ENCODE data around the gene SLC18B1.

The SLC18B1 gene

GRCh38 chr6:132797951-132798868, at the start of gene SLC18B1:
TSS of gene SLC18B1 (minus strand) at chr6:132798637. CDS start at chr6:132798456, 181 bp downstream.
- peak; percentile 88 for DNase-seq

- no peak for DNase-seq
Measured at GRCh38 chr6:132843316-132844035, 45.0 kb upstream of the SLC18B1 start.

- no peak for DNase-seq
Measured at GRCh38 chr6:132841966-132842365, 43.5 kb upstream of the SLC18B1 start.

GRCh38 chr6:132832891-132833290, 34.5 kb upstream of the SLC18B1 start:
- no peak for DNase-seq

- peak; percentile 57 for DNase-seq
Measured at GRCh38 chr6:132830334-132830751, 31.9 kb upstream of the SLC18B1 start.

- peak; percentile 30 for DNase-seq
Measured at GRCh38 chr6:132820629-132821381, 22.4 kb upstream of the SLC18B1 start.

- DNase-seq = peak; percentile 11
Measured at GRCh38 chr6:132819405-132820161, 21.1 kb upstream of the SLC18B1 start.

- DNase-seq = no peak
Measured at GRCh38 chr6:132818404-132819359, 20.2 kb upstream of the SLC18B1 start.

GRCh38 chr6:132817554-132818403, 19.3 kb upstream of the SLC18B1 start:
- DNase-seq = no peak

GRCh38 chr6:132816660-132817059, 18.2 kb upstream of the SLC18B1 start:
- no peak for DNase-seq

GRCh38 chr6:132814716-132815570, 16.5 kb upstream of the SLC18B1 start:
- DNase-seq = peak; percentile 49

- DNase-seq = peak; percentile 72
Measured at GRCh38 chr6:132813173-132813856, 14.9 kb upstream of the SLC18B1 start.

- peak; percentile 46 for DNase-seq
Measured at GRCh38 chr6:132812756-132813172, 14.3 kb upstream of the SLC18B1 start.

GRCh38 chr6:132812255-132812732, 13.9 kb upstream of the SLC18B1 start:
- DNase-seq = peak; percentile 33

- DNase-seq = no peak
Measured at GRCh38 chr6:132811276-132811675, 12.8 kb upstream of the SLC18B1 start.

GRCh38 chr6:132805548-132805947, 7.1 kb upstream of the SLC18B1 start:
- DNase-seq = no peak

GRCh38 chr6:132804251-132804650, 5.8 kb upstream of the SLC18B1 start:
- no peak for DNase-seq

GRCh38 chr6:132800656-132801055, 2.2 kb upstream of the SLC18B1 start:
- no peak for DNase-seq
